ENCODE data around the gene GBP1.

Gene GBP1

GRCh38 chr1:89065079-89065868 is at the start of gene GBP1:
TSS of gene GBP1 (minus strand) at chr1:89065208. CDS start at chr1:89063234, 1,974 bp downstream.
- Histone ChIP-seq H3K4me3 (ENCODE audit: low read depth, low read length) (no peak within 1 kb of the TSS), H3K27me3 (ENCODE audit: control insufficient read depth, insufficient read depth, low read length) (no peaks in the 10 kb centered on the region), H3K4me1 (ENCODE audit: control insufficient read depth, insufficient read depth, low read length) (no peaks in the 10 kb centered on the region), H3K9ac (ENCODE audit: low read depth, low read length) (no peak within 1 kb of the TSS), H3K36me3 (ENCODE audit: control insufficient read depth, insufficient read depth, low read length) (no peaks in the 10 kb centered on the region), H3K9me3 (ENCODE audit: control insufficient read depth, insufficient read depth, low read length) (no peaks in the 10 kb centered on the region)

DNA sequence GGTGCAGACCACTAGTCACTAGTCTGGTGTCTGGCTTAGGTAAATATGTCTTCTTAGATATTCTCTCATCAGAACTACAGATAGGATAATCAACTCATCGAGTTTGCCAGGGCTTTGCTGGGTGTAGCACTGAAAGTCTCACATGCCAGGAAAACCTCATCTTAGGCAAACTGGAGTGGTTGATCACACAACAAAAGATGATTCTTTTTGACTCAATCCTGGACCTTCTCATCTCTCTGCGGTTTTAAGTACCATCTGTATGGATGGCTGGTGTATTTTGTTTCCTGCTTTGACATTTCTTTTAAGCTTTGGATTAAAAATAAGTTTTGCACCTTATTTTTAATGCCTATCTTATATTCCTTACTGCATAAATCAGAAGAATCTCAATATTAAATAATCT is 49.7 kb upstream of the GBP1 start:
- no peak overlapping the region for H3K4me3 ChIP-seq (ENCODE audit: low read depth, low read length)
- no peaks in the 10 kb centered on the region for H3K4me1 ChIP-seq (ENCODE audit: control insufficient read depth, insufficient read depth, low read length)
- no peaks in the 10 kb centered on the region for H3K9me3 ChIP-seq (ENCODE audit: control insufficient read depth, insufficient read depth, low read length)
- H3K9ac ChIP-seq (ENCODE audit: low read depth, low read length): no peak overlapping the region
- H3K27me3 ChIP-seq (ENCODE audit: control insufficient read depth, insufficient read depth, low read length): no peaks in the 10 kb centered on the region
- no peaks in the 10 kb centered on the region for H3K36me3 ChIP-seq (ENCODE audit: control insufficient read depth, insufficient read depth, low read length)

DNA sequence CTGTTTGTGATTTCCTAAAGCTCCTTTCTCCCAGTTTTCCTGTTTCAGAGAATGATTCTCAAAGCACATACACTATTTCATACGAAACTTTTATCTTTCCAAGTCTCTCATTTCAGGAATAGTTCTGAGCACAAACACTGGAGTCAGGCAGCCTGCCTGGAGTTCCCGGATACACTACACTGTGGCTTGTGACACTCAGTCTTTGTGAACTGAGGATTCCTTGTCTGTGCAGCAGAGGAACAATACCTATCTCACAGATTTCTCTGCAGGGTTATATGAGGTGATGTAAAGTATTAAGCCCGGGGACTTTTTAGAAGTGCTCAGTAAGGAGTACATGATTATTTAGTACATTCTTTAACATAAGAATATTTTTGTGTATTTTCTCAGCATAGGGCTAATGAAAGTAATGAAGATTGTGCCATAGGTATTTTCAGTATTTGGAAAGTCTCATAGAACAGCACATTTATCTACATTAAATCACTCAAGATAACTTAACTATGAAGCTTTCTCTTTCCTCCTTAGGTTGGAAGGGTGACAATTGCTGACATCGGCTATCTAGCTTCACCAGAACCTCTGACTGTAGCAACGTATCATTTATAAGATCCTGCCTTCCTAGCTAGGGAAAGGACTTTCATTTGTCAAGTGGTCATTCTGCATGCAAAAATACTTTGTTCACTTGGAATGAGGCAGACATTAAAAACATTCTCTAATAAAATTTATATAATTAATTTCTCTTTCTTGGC is 48.0 kb upstream of the GBP1 start:
- no peak overlapping the region for H3K4me3 ChIP-seq (ENCODE audit: low read depth, low read length)
- H3K9me3 ChIP-seq (ENCODE audit: control insufficient read depth, insufficient read depth, low read length): no peaks in the 10 kb centered on the region
- H3K4me1 ChIP-seq (ENCODE audit: control insufficient read depth, insufficient read depth, low read length): no peaks in the 10 kb centered on the region
- no peaks in the 10 kb centered on the region for H3K36me3 ChIP-seq (ENCODE audit: control insufficient read depth, insufficient read depth, low read length)
- no peaks in the 10 kb centered on the region for H3K27me3 ChIP-seq (ENCODE audit: control insufficient read depth, insufficient read depth, low read length)
- no peak overlapping the region for H3K9ac ChIP-seq (ENCODE audit: low read depth, low read length)

DNA sequence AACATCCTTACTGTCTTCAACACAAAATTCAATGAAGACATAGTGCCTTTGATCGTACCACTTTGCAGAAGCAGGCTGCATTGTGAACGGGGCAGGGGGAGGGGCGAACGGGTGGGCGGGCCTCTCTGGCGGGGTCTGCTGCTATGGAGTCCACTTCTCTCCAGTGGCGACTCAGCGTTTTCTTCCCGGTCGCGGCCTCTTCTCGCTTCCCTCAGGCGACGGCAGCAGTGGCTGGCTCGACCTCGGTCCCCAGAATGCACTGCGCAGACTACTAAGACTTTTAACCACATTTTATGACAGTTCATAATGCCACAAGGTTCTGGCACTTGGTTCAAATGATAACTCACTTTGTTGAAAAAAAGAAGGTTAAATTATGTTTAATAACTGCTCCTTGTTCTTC is 39.7 kb upstream of the GBP1 start:
- no peaks in the 10 kb centered on the region for H3K9me3 ChIP-seq (ENCODE audit: control insufficient read depth, insufficient read depth, low read length)
- no peak overlapping the region for H3K9ac ChIP-seq (ENCODE audit: low read depth, low read length)

GRCh38 chr1:89104147-89104546 is 39.1 kb upstream of the GBP1 start:
- Histone ChIP-seq H3K4me3 (ENCODE audit: low read depth, low read length) (no peak overlapping the region), H3K27me3 (ENCODE audit: control insufficient read depth, insufficient read depth, low read length) (no peaks in the 10 kb centered on the region), H3K9ac (ENCODE audit: low read depth, low read length) (no peak overlapping the region), H3K9me3 (ENCODE audit: control insufficient read depth, insufficient read depth, low read length) (no peaks in the 10 kb centered on the region), H3K4me1 (ENCODE audit: control insufficient read depth, insufficient read depth, low read length) (peaks cover 3% of the 10 kb centered on the region), H3K36me3 (ENCODE audit: control insufficient read depth, insufficient read depth, low read length) (no peaks in the 10 kb centered on the region)

More for the DNA sequence above, 39.7 kb upstream of the GBP1 start:
- Histone ChIP-seq H3K4me3 (ENCODE audit: low read depth, low read length) (no peak overlapping the region), H3K36me3 (ENCODE audit: control insufficient read depth, insufficient read depth, low read length) (no peaks in the 10 kb centered on the region), H3K4me1 (ENCODE audit: control insufficient read depth, insufficient read depth, low read length) (peaks cover 3% of the 10 kb centered on the region), H3K27me3 (ENCODE audit: control insufficient read depth, insufficient read depth, low read length) (no peaks in the 10 kb centered on the region)

- Histone ChIP-seq H3K27me3 (ENCODE audit: control insufficient read depth, insufficient read depth, low read length) (no peaks in the 10 kb centered on the region), H3K4me1 (ENCODE audit: control insufficient read depth, insufficient read depth, low read length) (peaks cover 3% of the 10 kb centered on the region), H3K4me3 (ENCODE audit: low read depth, low read length) (no peak overlapping the region), H3K9ac (ENCODE audit: low read depth, low read length) (no peak overlapping the region), H3K9me3 (ENCODE audit: control insufficient read depth, insufficient read depth, low read length) (no peaks in the 10 kb centered on the region), H3K36me3 (ENCODE audit: control insufficient read depth, insufficient read depth, low read length) (no peaks in the 10 kb centered on the region)
Observed at GRCh38 chr1:89102021-89102420, 37.0 kb upstream of the GBP1 start.

GRCh38 chr1:89100412-89100811 is 35.4 kb upstream of the GBP1 start:
- H3K4me3 ChIP-seq (ENCODE audit: low read depth, low read length): no peak overlapping the region
- H3K27me3 ChIP-seq (ENCODE audit: control insufficient read depth, insufficient read depth, low read length): no peaks in the 10 kb centered on the region
- H3K9me3 ChIP-seq (ENCODE audit: control insufficient read depth, insufficient read depth, low read length): no peaks in the 10 kb centered on the region
- H3K9ac ChIP-seq (ENCODE audit: low read depth, low read length): no peak overlapping the region
- no peaks in the 10 kb centered on the region for H3K36me3 ChIP-seq (ENCODE audit: control insufficient read depth, insufficient read depth, low read length)
- peaks cover 3% of the 10 kb centered on the region for H3K4me1 ChIP-seq (ENCODE audit: control insufficient read depth, insufficient read depth, low read length)

DNA sequence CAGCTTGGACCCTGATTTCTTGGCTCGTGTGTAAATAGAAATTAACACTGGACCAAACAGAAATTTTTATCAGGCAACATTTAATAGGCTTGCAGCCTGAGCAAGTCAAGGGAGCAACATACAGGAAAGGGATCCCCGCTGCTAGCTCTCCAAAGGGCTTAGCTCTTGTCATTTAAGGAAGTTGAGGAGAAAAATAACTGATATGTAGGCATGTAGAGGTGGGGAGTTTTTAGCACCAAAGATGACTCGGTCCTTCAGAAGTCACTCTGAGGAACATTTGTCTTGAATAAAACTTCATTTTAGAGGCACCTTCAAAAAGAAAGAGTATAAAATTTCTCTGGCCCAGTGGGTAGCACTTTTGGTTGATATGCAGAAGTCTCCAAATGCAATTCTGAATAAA is 33.8 kb upstream of the GBP1 start:
- Histone ChIP-seq H3K36me3 (ENCODE audit: control insufficient read depth, insufficient read depth, low read length) (no peaks in the 10 kb centered on the region), H3K4me3 (ENCODE audit: low read depth, low read length) (no peak overlapping the region), H3K9me3 (ENCODE audit: control insufficient read depth, insufficient read depth, low read length) (no peaks in the 10 kb centered on the region)

DNA sequence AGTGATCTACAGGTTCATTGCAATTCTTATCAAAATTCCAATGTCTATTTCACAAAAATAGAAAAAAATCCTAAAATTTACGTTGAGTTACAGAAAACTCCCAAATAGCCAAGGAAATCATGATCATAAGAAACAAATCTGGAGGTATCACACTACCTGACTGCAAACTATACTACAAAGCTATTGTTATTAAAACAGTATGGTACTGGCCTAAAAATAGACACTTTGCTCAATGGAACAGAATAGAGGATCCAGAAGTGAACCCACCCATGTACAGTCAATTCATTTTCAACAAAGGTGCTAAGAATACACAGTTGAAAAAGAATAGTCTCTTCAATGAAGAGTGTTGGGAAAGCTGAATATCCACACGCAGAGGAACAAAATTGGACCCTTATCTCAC is 30.7 kb upstream of the GBP1 start:
- Histone ChIP-seq H3K9me3 (ENCODE audit: control insufficient read depth, insufficient read depth, low read length) (no peaks in the 10 kb centered on the region), H3K4me1 (ENCODE audit: control insufficient read depth, insufficient read depth, low read length) (no peaks in the 10 kb centered on the region), H3K27me3 (ENCODE audit: control insufficient read depth, insufficient read depth, low read length) (no peaks in the 10 kb centered on the region), H3K4me3 (ENCODE audit: low read depth, low read length) (no peak overlapping the region), H3K36me3 (ENCODE audit: control insufficient read depth, insufficient read depth, low read length) (no peaks in the 10 kb centered on the region), H3K9ac (ENCODE audit: low read depth, low read length) (no peak overlapping the region)

More for the DNA sequence above, 33.8 kb upstream of the GBP1 start:
- Histone ChIP-seq H3K9ac (ENCODE audit: low read depth, low read length) (no peak overlapping the region), H3K27me3 (ENCODE audit: control insufficient read depth, insufficient read depth, low read length) (no peaks in the 10 kb centered on the region), H3K4me1 (ENCODE audit: control insufficient read depth, insufficient read depth, low read length) (no peaks in the 10 kb centered on the region)

GRCh38 chr1:89089962-89090361 is 25.0 kb upstream of the GBP1 start:
- Histone ChIP-seq H3K27me3 (ENCODE audit: control insufficient read depth, insufficient read depth, low read length) (no peaks in the 10 kb centered on the region), H3K9me3 (ENCODE audit: control insufficient read depth, insufficient read depth, low read length) (no peaks in the 10 kb centered on the region), H3K4me1 (ENCODE audit: control insufficient read depth, insufficient read depth, low read length) (no peaks in the 10 kb centered on the region)

GRCh38 chr1:89088572-89088971 is 23.6 kb upstream of the GBP1 start:
- H3K4me1 ChIP-seq (ENCODE audit: control insufficient read depth, insufficient read depth, low read length): no peaks in the 10 kb centered on the region
- no peak overlapping the region for H3K9ac ChIP-seq (ENCODE audit: low read depth, low read length)
- H3K9me3 ChIP-seq (ENCODE audit: control insufficient read depth, insufficient read depth, low read length): no peaks in the 10 kb centered on the region
- H3K27me3 ChIP-seq (ENCODE audit: control insufficient read depth, insufficient read depth, low read length): no peaks in the 10 kb centered on the region
- no peak overlapping the region for H3K4me3 ChIP-seq (ENCODE audit: low read depth, low read length)
- H3K36me3 ChIP-seq (ENCODE audit: control insufficient read depth, insufficient read depth, low read length): no peaks in the 10 kb centered on the region

More at GRCh38 chr1:89089962-89090361, 25.0 kb upstream of the GBP1 start:
- H3K4me3 ChIP-seq (ENCODE audit: low read depth, low read length): no peak overlapping the region
- H3K9ac ChIP-seq (ENCODE audit: low read depth, low read length): no peak overlapping the region
- no peaks in the 10 kb centered on the region for H3K36me3 ChIP-seq (ENCODE audit: control insufficient read depth, insufficient read depth, low read length)

- Histone ChIP-seq H3K36me3 (ENCODE audit: control insufficient read depth, insufficient read depth, low read length) (no peaks in the 10 kb centered on the region), H3K4me1 (ENCODE audit: control insufficient read depth, insufficient read depth, low read length) (no peaks in the 10 kb centered on the region), H3K27me3 (ENCODE audit: control insufficient read depth, insufficient read depth, low read length) (no peaks in the 10 kb centered on the region), H3K4me3 (ENCODE audit: low read depth, low read length) (no peak overlapping the region), H3K9me3 (ENCODE audit: control insufficient read depth, insufficient read depth, low read length) (no peaks in the 10 kb centered on the region), H3K9ac (ENCODE audit: low read depth, low read length) (no peak overlapping the region)
Observed at GRCh38 chr1:89087241-89087640, 22.2 kb upstream of the GBP1 start.
